GM19023 (cell line): ENCODE data around the gene ATP1A1.
A peak's percentile ranks its signal among the peaks of the same experiment; 100 is the strongest.

Source experiments
- ATAC-seq: cut with Tn5 transposase; IDR thresholded peaks from one replicate; pipeline ENCODE4 v1.9.1; 2021; ENCODE audit warnings: mild to moderate bottlenecking, moderate library complexity; ENCODE audit not compliant: unreplicated experiment

Gene ATP1A1

GRCh38 chr1:116370181-116370580 lies 2.9 kb upstream of the ATP1A1 start:
- ATAC-seq: no peak

- ATAC-seq: no peak
These were observed 1.3 kb upstream of the ATP1A1 start for GRCh38 chr1:116371752-116372151.

- no peak for ATAC-seq
These were observed 853 bp upstream of the ATP1A1 start for GRCh38 chr1:116372191-116372590.

GRCh38 chr1:116373431-116374352 lies 648 bp downstream of the ATP1A1 start:
- peak; percentile 13 for ATAC-seq

GRCh38 chr1:116374353-116375147 lies 1.5 kb downstream of the ATP1A1 start:
- ATAC-seq: no peak

- ATAC-seq: no peak
These were observed 2.3 kb downstream of the ATP1A1 start for GRCh38 chr1:116375148-116375886.

GRCh38 chr1:116375887-116376728 lies 3.1 kb downstream of the ATP1A1 start:
- no peak for ATAC-seq

GRCh38 chr1:116376729-116377086 lies 3.7 kb downstream of the ATP1A1 start:
- no peak for ATAC-seq

- ATAC-seq: peak; percentile 61
These were observed 4.8 kb downstream of the ATP1A1 start for GRCh38 chr1:116377541-116378529.

GRCh38 chr1:116379057-116379630 lies 6.1 kb downstream of the ATP1A1 start:
- ATAC-seq: no peak

- ATAC-seq: no peak
These were observed 6.8 kb downstream of the ATP1A1 start for GRCh38 chr1:116379674-116380498.

GRCh38 chr1:116380499-116381242 lies 7.6 kb downstream of the ATP1A1 start:
- ATAC-seq: no peak

- no peak for ATAC-seq
These were observed 9.3 kb downstream of the ATP1A1 start for GRCh38 chr1:116382321-116382720.

GRCh38 chr1:116382857-116383483 lies 9.9 kb downstream of the ATP1A1 start:
- ATAC-seq: no peak

- ATAC-seq: no peak
These were observed 13.0 kb downstream of the ATP1A1 start for GRCh38 chr1:116386042-116386441.

- ATAC-seq: no peak
These were observed 14.5 kb downstream of the ATP1A1 start for GRCh38 chr1:116387551-116387950.

GRCh38 chr1:116388122-116388521 lies 15.1 kb downstream of the ATP1A1 start:
- ATAC-seq: no peak
